HUES48 (cell line): ENCODE data around the gene SLC7A4.

ENCODE experiments used
- H3K27ac ChIP-seq: one replicate; pipeline ENCODE4 v1.7.0; 2013; ENCODE audit warnings: low read depth, low read length, inconsistent platforms
- H3K27me3 ChIP-seq: 2 replicates; pipeline ENCODE4 v1.6.1; 2013; ENCODE audit warnings: mild to moderate bottlenecking, low read length; ENCODE audit not compliant: control insufficient read depth, insufficient read depth
- H3K36me3 ChIP-seq: 2 replicates; pipeline ENCODE4 v1.6.1; 2013; ENCODE audit warnings: low read length; ENCODE audit not compliant: control insufficient read depth, insufficient read depth
- H3K4me1 ChIP-seq: 2 replicates; pipeline ENCODE4 v1.6.1; 2013; ENCODE audit warnings: mild to moderate bottlenecking, low read length; ENCODE audit not compliant: control insufficient read depth, insufficient read depth
- H3K4me3 ChIP-seq: 2 replicates; pipeline ENCODE4 v1.5.1; 2013; ENCODE audit warnings: mild to moderate bottlenecking, low read depth, low read length
- H3K9ac ChIP-seq: 2 replicates; pipeline ENCODE4 v1.6.1; 2013; ENCODE audit warnings: mild to moderate bottlenecking, low read depth, low read length, moderate library complexity
- H3K9me3 ChIP-seq: 2 replicates; pipeline ENCODE4 v1.6.1; 2013; ENCODE audit warnings: low read length; ENCODE audit not compliant: control insufficient read depth, insufficient read depth

The SLC7A4 gene

DNA sequence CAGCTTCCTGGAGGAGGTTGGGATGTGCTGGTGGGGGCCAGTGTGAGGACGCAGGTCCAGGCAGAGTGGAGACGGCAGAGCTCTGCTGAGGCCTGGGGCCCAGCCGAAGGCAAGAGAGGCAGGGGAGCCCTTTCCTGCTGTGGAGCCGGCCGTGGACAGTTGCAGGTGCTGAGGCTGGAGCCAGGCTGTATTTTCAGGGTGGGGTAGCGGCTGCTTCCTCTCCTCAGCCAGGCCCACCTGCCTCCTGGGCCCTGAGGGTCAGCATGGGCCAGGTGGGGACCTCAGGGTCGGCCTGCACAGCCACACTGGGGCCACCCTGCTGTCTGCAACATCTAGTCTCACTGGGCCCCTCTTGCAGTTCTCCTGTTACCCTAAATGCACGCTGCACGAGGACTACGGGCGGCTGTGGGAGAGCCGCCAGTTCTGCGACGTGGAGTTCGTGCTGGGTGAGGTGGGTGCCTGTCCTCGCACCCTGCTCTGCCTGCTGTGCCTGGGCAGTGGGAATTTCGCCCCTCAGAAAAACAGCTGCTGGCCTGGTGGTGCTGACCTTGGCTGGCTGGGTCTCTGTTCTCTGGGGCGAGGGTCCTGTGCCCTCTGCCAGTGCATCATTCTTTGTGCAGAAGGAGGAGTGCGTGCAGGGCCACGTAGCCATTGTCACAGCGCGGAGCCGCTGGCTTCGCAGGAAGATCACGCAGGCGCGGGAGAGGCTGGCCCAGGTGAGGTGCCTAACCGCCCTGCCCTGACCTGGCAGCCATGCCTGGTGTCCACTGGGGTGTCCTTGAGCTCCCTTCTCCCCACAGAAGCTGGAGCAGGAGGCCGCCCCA lies 38.8 kb downstream of the SLC7A4 start:
- Histone ChIP-seq H3K27ac (no peak overlapping the region), H3K9me3 (no peaks in the 10 kb centered on the region), H3K4me3 (no peak overlapping the region), H3K27me3 (no peaks in the 10 kb centered on the region), H3K36me3 (peaks cover 28% of the 10 kb centered on the region), H3K4me1 (no peaks in the 10 kb centered on the region), H3K9ac (no peak overlapping the region)

DNA sequence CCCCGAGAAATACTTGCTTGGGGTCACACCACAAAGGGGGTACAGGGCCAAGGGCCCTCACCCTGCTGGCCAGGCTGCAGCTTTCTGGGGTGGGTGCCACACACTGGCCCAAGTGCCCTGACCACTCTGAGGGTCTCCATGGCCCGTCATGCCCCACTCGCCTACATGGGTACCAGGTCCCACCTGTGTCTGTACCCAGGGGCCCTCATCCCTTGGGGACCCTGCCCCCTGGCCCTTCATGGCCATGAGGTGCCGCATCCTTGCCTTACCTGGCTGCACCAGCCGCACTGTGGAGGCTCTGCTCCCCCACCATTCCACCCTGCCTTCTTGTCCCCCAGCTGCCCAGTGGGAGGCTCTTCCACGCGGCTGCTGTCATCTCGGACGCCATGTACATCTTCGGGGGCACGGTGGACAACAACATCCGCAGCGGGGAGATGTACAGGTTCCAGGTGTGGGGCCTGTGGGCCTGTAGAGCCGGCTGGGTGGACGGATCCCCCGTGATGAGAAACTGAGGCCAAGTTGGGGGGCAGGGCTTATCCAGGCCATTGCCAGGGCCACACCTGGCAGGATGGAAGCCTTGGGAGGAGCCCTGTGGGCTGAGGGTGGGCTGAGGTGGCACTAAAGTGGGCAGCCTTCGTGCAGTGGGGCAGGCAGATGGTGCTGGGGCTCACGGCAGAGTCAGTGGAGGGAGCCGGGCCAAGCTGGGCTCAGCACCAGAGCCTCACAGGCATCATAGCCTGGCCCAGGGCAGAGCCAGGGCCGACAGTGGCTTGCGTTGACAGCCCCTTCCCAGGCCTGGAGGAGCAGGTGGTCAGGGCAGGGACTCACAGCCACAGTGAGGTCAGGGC lies 39.7 kb downstream of the SLC7A4 start:
- no peak overlapping the region for H3K9ac ChIP-seq
- H3K9me3 ChIP-seq, result no peaks in the 10 kb centered on the region
- no peaks in the 10 kb centered on the region for H3K4me1 ChIP-seq
- no peaks in the 10 kb centered on the region for H3K27me3 ChIP-seq
- no peak overlapping the region for H3K27ac ChIP-seq
- peaks cover 35% of the 10 kb centered on the region for H3K36me3 ChIP-seq
- no peak overlapping the region for H3K4me3 ChIP-seq

DNA sequence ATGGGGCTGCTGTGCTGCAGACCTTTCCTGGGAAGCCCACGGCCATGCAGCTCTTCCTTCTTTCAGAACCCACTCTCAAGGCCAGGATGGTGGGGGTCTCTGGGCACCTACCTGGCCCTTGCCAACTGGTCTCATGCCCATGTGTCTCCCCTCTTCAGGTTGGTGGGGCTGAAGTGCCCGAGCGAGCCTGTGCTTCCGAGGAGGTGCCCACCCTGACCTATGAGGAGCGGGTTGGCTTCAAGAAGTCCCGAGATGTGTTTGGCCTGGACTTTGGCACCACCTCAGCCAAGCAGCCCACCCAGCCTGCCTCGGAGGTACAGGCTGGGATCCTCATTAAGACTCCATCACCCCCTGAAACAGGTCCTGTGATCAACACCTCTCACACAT lies 40.3 kb downstream of the SLC7A4 start:
- Histone ChIP-seq H3K27me3 (no peaks in the 10 kb centered on the region), H3K4me1 (no peaks in the 10 kb centered on the region), H3K36me3 (peaks cover 41% of the 10 kb centered on the region), H3K27ac (no peak overlapping the region), H3K9ac (no peak overlapping the region), H3K4me3 (no peak overlapping the region), H3K9me3 (no peaks in the 10 kb centered on the region)

- Histone ChIP-seq H3K27ac (no peak overlapping the region), H3K9ac (no peak overlapping the region), H3K4me3 (no peak overlapping the region), H3K4me1 (no peaks in the 10 kb centered on the region), H3K9me3 (no peaks in the 10 kb centered on the region), H3K27me3 (no peaks in the 10 kb centered on the region), H3K36me3 (peaks cover 41% of the 10 kb centered on the region)
Observed at GRCh38 chr22:20991252-20992055, 40.9 kb downstream of the SLC7A4 start.

- peaks cover 48% of the 10 kb centered on the region for H3K36me3 ChIP-seq
- H3K4me3 ChIP-seq, result no peak overlapping the region
- H3K27ac ChIP-seq, result no peak overlapping the region
- H3K9me3 ChIP-seq, result no peaks in the 10 kb centered on the region
- H3K27me3 ChIP-seq, result no peaks in the 10 kb centered on the region
- no peaks in the 10 kb centered on the region for H3K4me1 ChIP-seq
- H3K9ac ChIP-seq, result no peak overlapping the region
Observed at GRCh38 chr22:20990184-20991180, 41.9 kb downstream of the SLC7A4 start.

DNA sequence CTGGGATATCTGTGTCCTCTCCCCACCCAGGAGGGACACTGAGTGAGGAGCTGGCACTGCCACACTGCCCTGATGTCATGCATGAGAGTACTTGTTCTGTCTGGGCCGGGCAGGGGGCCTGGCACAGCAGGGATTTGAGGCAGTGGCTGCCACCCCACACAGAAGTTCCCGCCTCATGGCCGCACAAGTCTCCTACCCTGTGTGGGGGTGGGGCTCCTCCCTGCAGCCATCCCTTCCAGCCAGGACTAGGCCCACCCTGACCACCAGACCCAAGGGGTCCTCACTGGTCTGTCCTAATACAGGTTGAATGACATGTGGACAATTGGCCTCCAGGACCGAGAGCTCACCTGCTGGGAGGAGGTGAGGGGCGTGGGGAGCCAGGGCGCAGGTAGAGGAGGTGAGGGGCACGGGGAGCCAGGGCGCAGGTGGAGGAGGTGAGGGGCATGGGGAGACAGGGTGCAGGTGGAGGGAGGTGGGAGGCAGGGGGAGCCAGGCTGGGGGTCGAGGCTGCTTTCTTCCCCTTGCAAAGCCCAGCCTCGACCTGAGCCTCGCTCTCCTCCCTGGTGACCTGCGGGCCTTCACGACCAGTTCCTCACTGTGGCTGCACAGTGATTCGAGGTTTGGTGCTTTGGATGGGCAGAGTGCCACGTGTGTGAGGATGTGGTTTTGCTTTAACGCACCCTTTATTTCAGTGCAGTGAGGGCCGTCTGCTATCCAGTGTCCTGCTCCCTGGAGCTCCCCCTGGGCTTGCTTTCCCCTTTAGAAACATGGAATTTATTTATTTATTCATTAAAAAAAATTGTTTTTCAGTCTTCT lies 42.8 kb downstream of the SLC7A4 start:
- H3K9me3 ChIP-seq, result no peaks in the 10 kb centered on the region
- no peak overlapping the region for H3K4me3 ChIP-seq
- no peak overlapping the region for H3K27ac ChIP-seq
- peaks cover 48% of the 10 kb centered on the region for H3K36me3 ChIP-seq
- H3K27me3 ChIP-seq, result no peaks in the 10 kb centered on the region
- H3K4me1 ChIP-seq, result no peaks in the 10 kb centered on the region
- H3K9ac ChIP-seq, result no peak overlapping the region

GRCh38 chr22:20988573-20989322 lies 43.6 kb downstream of the SLC7A4 start:
- no peak overlapping the region for H3K4me3 ChIP-seq
- no peaks in the 10 kb centered on the region for H3K27me3 ChIP-seq
- H3K9me3 ChIP-seq, result no peaks in the 10 kb centered on the region
- no peaks in the 10 kb centered on the region for H3K4me1 ChIP-seq
- H3K9ac ChIP-seq, result no peak overlapping the region
- peaks cover 51% of the 10 kb centered on the region for H3K36me3 ChIP-seq
- H3K27ac ChIP-seq, result no peak overlapping the region

GRCh38 chr22:20987375-20987774 lies 45.0 kb downstream of the SLC7A4 start:
- H3K27me3 ChIP-seq, result peaks cover 5% of the 10 kb centered on the region
- no peaks in the 10 kb centered on the region for H3K9me3 ChIP-seq
- no peak overlapping the region for H3K27ac ChIP-seq
- H3K36me3 ChIP-seq, result peaks cover 44% of the 10 kb centered on the region
- no peaks in the 10 kb centered on the region for H3K4me1 ChIP-seq
- H3K9ac ChIP-seq, result no peak overlapping the region
- no peak overlapping the region for H3K4me3 ChIP-seq

DNA sequence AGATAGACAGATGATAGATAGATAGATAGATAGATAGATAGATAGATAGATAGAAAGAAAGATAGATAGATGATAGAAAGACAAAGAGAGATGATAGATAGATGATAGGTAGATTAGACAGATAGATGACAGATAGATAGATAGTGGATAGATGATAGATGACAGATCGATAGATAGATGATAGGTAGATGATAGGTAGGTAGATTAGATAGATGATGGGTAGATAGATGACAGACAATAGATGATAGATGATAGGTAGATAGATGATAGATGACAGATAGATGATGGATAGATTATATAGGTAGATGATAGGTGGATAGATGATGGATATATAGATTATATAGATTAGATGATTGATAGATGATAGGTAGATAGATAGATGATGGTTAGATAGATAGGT lies 46.0 kb downstream of the SLC7A4 start:
- Histone ChIP-seq H3K36me3 (peaks cover 33% of the 10 kb centered on the region), H3K4me1 (peaks cover 3% of the 10 kb centered on the region; the same call in 1 of the 2 replicates), H3K27ac (no peak overlapping the region), H3K4me3 (no peak overlapping the region), H3K9ac (no peak overlapping the region), H3K27me3 (peaks cover 5% of the 10 kb centered on the region), H3K9me3 (no peaks in the 10 kb centered on the region)
